H9 (cell line): ENCODE measurements around the gene KRTAP10-8. TPM values are rescaled to one million over a fixed set of nuclear protein-coding genes. Genes with fewer than 3 reads are reported as not detected.

ENCODE experiments used
- DNase-seq: peaks from one replicate; pipeline ENCODE4 v3.0.0-alpha.2; 2017
- H2AFZ ChIP-seq: one replicate; pipeline ENCODE4 v1.6.1; 2013; ENCODE audit warnings: mild to moderate bottlenecking, low read length, control low read depth, moderate library complexity
- H2AK5ac ChIP-seq: 2 replicates; pipeline ENCODE4 v1.6.1; 2013; ENCODE audit warnings: low read length, control low read depth, mixed read lengths; ENCODE audit not compliant: insufficient read length
- H2BK120ac ChIP-seq: one replicate; pipeline ENCODE4 v1.6.1; 2013; ENCODE audit warnings: low read depth, mild to moderate bottlenecking, low read length, control low read depth, inconsistent platforms; ENCODE audit not compliant: poor library complexity, severe bottlenecking
- H2BK12ac ChIP-seq: 2 replicates; pipeline ENCODE4 v1.6.1; 2013; ENCODE audit warnings: low read length, control low read depth, mixed read lengths, low read depth; ENCODE audit not compliant: insufficient read length
- H2BK15ac ChIP-seq: 2 replicates; pipeline ENCODE4 v1.6.1; 2013; ENCODE audit warnings: low read depth, low read length, control low read depth
- H2BK20ac ChIP-seq: one replicate; pipeline ENCODE4 v1.6.1; 2013; ENCODE audit warnings: low read depth, mild to moderate bottlenecking, low read length, control low read depth, inconsistent platforms; ENCODE audit not compliant: poor library complexity, severe bottlenecking
- H2BK5ac ChIP-seq: 2 replicates; pipeline ENCODE4 v1.6.1; 2013; ENCODE audit warnings: low read length, control low read depth, mixed read lengths; ENCODE audit not compliant: insufficient read length
- H3K14ac ChIP-seq: 2 replicates; pipeline ENCODE4 v1.6.1; 2013; ENCODE audit warnings: low read length, control low read depth; ENCODE audit not compliant: insufficient read depth
- H3K18ac ChIP-seq: 2 replicates; pipeline ENCODE4 v1.6.1; 2013; ENCODE audit warnings: low read depth, mild to moderate bottlenecking, mixed read lengths, low read length, control low read depth; ENCODE audit not compliant: insufficient read length
- H3K23ac ChIP-seq: 2 replicates; pipeline ENCODE4 v1.6.1; 2013; ENCODE audit warnings: low read length, control low read depth, mixed read lengths, low read depth; ENCODE audit not compliant: insufficient read length
- H3K23me2 ChIP-seq: 2 replicates; pipeline ENCODE4 v1.6.1; 2013; ENCODE audit warnings: low read depth, mild to moderate bottlenecking, mixed read lengths, low read length, control low read depth; ENCODE audit not compliant: insufficient read length, poor library complexity, severe bottlenecking
- H3K27ac ChIP-seq: 2 replicates; pipeline ENCODE4 v1.5.1; 2013; ENCODE audit warnings: low read length, control low read depth, mixed read lengths, low read depth; ENCODE audit not compliant: insufficient read length
- H3K27me3 ChIP-seq: 2 replicates; pipeline ENCODE4 v1.6.1; 2013; ENCODE audit warnings: low read length, control low read depth, inconsistent platforms; ENCODE audit not compliant: insufficient read depth
- H3K4ac ChIP-seq: 2 replicates; pipeline ENCODE4 v1.6.1; 2013; ENCODE audit warnings: low read depth, mild to moderate bottlenecking, control low read depth, inconsistent platforms, low read length, moderate library complexity
- H3K4me1 ChIP-seq: 2 replicates; pipeline ENCODE4 v1.6.1; 2013; ENCODE audit warnings: low read length, control low read depth, inconsistent platforms; ENCODE audit not compliant: insufficient read depth
- H3K4me2 ChIP-seq: 2 replicates; pipeline ENCODE4 v1.6.1; 2013; ENCODE audit warnings: low read length, control low read depth, mixed read lengths; ENCODE audit not compliant: insufficient read length, insufficient read depth
- H3K56ac ChIP-seq: 2 replicates; pipeline ENCODE4 v1.6.1; 2013; ENCODE audit warnings: low read depth, mild to moderate bottlenecking, mixed read lengths, low read length, control low read depth; ENCODE audit not compliant: insufficient read length
- H3K79me1 ChIP-seq: 2 replicates; pipeline ENCODE4 v1.6.1; 2013; ENCODE audit warnings: low read depth, mild to moderate bottlenecking, moderate library complexity, low read length, control low read depth, inconsistent platforms; ENCODE audit not compliant: insufficient read depth, poor library complexity, severe bottlenecking
- H3K79me2 ChIP-seq: 2 replicates; pipeline ENCODE4 v1.6.1; 2013; ENCODE audit warnings: low read length, control low read depth, inconsistent platforms; ENCODE audit not compliant: insufficient read depth
- H3K9ac ChIP-seq: 2 replicates; pipeline ENCODE4 v1.6.1; 2013; ENCODE audit warnings: low read length, control low read depth, mixed read lengths; ENCODE audit not compliant: insufficient read length; ENCODE audit errors: extremely low read depth
- H3K9me3 ChIP-seq: one replicate; pipeline ENCODE4 v1.6.1; 2013; ENCODE audit warnings: low read depth, low read length, inconsistent platforms; ENCODE audit not compliant: control insufficient read depth
- H3T11ph ChIP-seq: one replicate; pipeline ENCODE4 v1.6.1; 2013; ENCODE audit warnings: mild to moderate bottlenecking, low read length, control low read depth, inconsistent platforms
- H4K20me1 ChIP-seq: one replicate; pipeline ENCODE4 v1.6.1; 2013; ENCODE audit not compliant: control insufficient read depth, insufficient read length, insufficient read depth
- H4K5ac ChIP-seq: 2 replicates; pipeline ENCODE4 v1.6.1; 2013; ENCODE audit warnings: low read depth, mild to moderate bottlenecking, mixed read lengths, low read length, control low read depth; ENCODE audit not compliant: insufficient read length
- H4K8ac ChIP-seq: replicated peaks from 2 replicates; pipeline ENCODE4 v1.6.1; 2013; ENCODE audit warnings: low read length, control low read depth, mixed read lengths, low read depth; ENCODE audit not compliant: insufficient read length
- H4K91ac ChIP-seq: 2 replicates; pipeline ENCODE4 v1.6.1; 2013; ENCODE audit warnings: low read depth, mild to moderate bottlenecking, moderate library complexity, mixed read lengths, low read length, control low read depth; ENCODE audit not compliant: insufficient read length
- H3K27ac Mint-ChIP-seq, 3 experiments: 2 replicates in 2 of 3; 3 replicates in 1 of 3; pipeline ENCODE4 v1.8.0; 2020 to 2021; ENCODE audit warnings: mixed read lengths in 3 of 3, mild to moderate bottlenecking in 1 of 3, moderate library complexity in 1 of 3
- H3K27me3 Mint-ChIP-seq: 2 replicates; pipeline ENCODE4 v1.8.0; 2021; ENCODE audit warnings: low read depth, mild to moderate bottlenecking, moderate library complexity, mixed read lengths
- H3K36me3 Mint-ChIP-seq, 3 experiments: 2 replicates in 2 of 3; 3 replicates in 1 of 3; pipeline ENCODE4 v1.8.0; 2020 to 2021; ENCODE audit warnings: low read depth in 3 of 3, mixed read lengths in 3 of 3; ENCODE audit not compliant: insufficient read depth in 1 of 3
- H3K4me1 Mint-ChIP-seq, 2 experiments: 2 replicates each; pipeline ENCODE4 v1.8.0; 2020; ENCODE audit warnings: mixed read lengths in 2 of 2
- H3K4me3 Mint-ChIP-seq, 2 experiments: 2 replicates in 1 of 2; 3 replicates in 1 of 2; pipeline ENCODE4 v1.8.0; 2020 to 2021; ENCODE audit warnings: mild to moderate bottlenecking in 2 of 2, mixed read lengths in 2 of 2, moderate library complexity in 1 of 2
- H3K9me3 Mint-ChIP-seq, 2 experiments: 2 replicates in 1 of 2; 3 replicates in 1 of 2; pipeline ENCODE4 v1.8.0; 2020; ENCODE audit warnings: mild to moderate bottlenecking in 2 of 2, mixed read lengths in 2 of 2, moderate library complexity in 1 of 2
- WGBS: extraction: QIAGEN DNeasy Blood & Tissue Kit; methylation state at CpG from one replicate; pipeline ENCODE4 v1.1.7; 2013; ENCODE audit warnings: missing lambda C conversion rate, low lambda C conversion rate, mixed read lengths; ENCODE audit not compliant: insufficient read length; ENCODE audit errors: extremely low coverage; 5-methylcytosine and 5-hydroxymethylcytosine counted together
- total RNA-seq: library from RNA; stranded (reverse); gene quantifications from 2 replicates; pipeline ENCODE4 v1.2.1, GENCODE V29; 2021
- TF ChIP-seq, protein P1 (sequence below): fragments of 200-600 bp; sonication (generic); conservative IDR thresholded peaks from 3 replicates; pipeline ENCODE4 v1.8.0; 2021; ENCODE audit warnings: antibody characterized with exemption, mild to moderate bottlenecking

Gene KRTAP10-8
- total RNA-seq, 1 experiment from 2014 or later, result not detected

DNA sequence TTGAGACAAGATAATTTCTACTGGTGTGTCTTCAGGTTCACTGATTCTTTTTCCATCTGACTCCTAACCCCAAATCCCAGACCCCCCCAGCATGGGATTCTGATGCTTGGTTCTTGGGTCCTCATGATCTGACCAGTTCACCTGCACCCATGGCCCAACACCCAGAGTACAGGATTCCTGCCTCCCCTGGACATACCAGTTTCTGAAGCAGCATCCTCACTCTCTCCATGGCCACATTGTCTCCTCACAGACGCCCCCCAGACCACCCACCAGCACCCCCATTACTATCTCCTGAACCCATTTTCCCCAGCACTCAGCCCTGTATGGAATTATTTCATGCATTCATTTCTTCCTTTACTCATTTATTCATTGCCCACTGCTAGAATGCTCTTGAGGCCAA, 45.0 kb downstream of the KRTAP10-8 start:
- H3K9ac ChIP-seq, result no peak overlapping the region
- no peak overlapping the region for H2BK12ac ChIP-seq
- H3K4me3 Mint-ChIP-seq, result no peak overlapping the region; a peak in 1 of 5 replicates
- no peak overlapping the region for H4K8ac ChIP-seq
- no peak overlapping the region for H3K18ac ChIP-seq
- no peak overlapping the region for H3K4ac ChIP-seq
- no peak overlapping the region for H2AFZ ChIP-seq
- no peak overlapping the region for H2BK5ac ChIP-seq
- no peak overlapping the region for H4K5ac ChIP-seq
- H3K9me3 Mint-ChIP-seq, result peaks cover 14 to 15% of the 10 kb centered on the region in 2 experiments; a peak in 4 of 5 replicates
- H4K91ac ChIP-seq, result no peak overlapping the region
- H3T11ph ChIP-seq, result no peak overlapping the region
- H3K27me3 Mint-ChIP-seq, result peaks cover 22% of the 10 kb centered on the region
- no peak overlapping the region for H2BK15ac ChIP-seq
- no CpG with 5 or more reads among the region's 1 CpG for WGBS
- H3K79me2 ChIP-seq, result no peaks in the 10 kb centered on the region
- H4K20me1 ChIP-seq, result no peaks in the 10 kb centered on the region
- no peak overlapping the region for H3K14ac ChIP-seq
- H3K4me1 ChIP-seq, result no peaks in the 10 kb centered on the region
- H3K79me1 ChIP-seq, result no peaks in the 10 kb centered on the region
- H3K23me2 ChIP-seq, result no peaks in the 10 kb centered on the region
- H3K4me2 ChIP-seq, result no peak overlapping the region
- H2AK5ac ChIP-seq, result no peak overlapping the region
- no peak overlapping the region for H2BK120ac ChIP-seq
- no peak overlapping the region for H3K27ac ChIP-seq
- H3K36me3 Mint-ChIP-seq, result peaks cover 2 to 15% (median 8%) of the 10 kb centered on the region in 3 experiments; a peak in 6 of 7 replicates
- H3K27me3 ChIP-seq, result no peaks in the 10 kb centered on the region
- H3K27ac Mint-ChIP-seq, result no peak overlapping the region
- H2BK20ac ChIP-seq, result no peak overlapping the region
- no peak overlapping the region for H3K56ac ChIP-seq
- no peaks in the 10 kb centered on the region for H3K9me3 ChIP-seq
- H3K23ac ChIP-seq, result no peak overlapping the region
- TF ChIP-seq, protein P1, sequence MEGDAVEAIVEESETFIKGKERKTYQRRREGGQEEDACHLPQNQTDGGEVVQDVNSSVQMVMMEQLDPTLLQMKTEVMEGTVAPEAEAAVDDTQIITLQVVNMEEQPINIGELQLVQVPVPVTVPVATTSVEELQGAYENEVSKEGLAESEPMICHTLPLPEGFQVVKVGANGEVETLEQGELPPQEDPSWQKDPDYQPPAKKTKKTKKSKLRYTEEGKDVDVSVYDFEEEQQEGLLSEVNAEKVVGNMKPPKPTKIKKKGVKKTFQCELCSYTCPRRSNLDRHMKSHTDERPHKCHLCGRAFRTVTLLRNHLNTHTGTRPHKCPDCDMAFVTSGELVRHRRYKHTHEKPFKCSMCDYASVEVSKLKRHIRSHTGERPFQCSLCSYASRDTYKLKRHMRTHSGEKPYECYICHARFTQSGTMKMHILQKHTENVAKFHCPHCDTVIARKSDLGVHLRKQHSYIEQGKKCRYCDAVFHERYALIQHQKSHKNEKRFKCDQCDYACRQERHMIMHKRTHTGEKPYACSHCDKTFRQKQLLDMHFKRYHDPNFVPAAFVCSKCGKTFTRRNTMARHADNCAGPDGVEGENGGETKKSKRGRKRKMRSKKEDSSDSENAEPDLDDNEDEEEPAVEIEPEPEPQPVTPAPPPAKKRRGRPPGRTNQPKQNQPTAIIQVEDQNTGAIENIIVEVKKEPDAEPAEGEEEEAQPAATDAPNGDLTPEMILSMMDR, result no peak
- DNase-seq, result no peak
- H3K4me1 Mint-ChIP-seq, result peaks cover 31 to 41% of the 10 kb centered on the region in 2 experiments
